Karpas-422 (cell line): ENCODE results near the gene AIDA. TPM values are rescaled to one million over a fixed set of nuclear protein-coding genes. Genes with fewer than 3 reads are reported as not detected.
"Not testable (repeated sequence)": the region's sequence is repeated elsewhere in the genome, so short reads cannot be mapped to it uniquely, and the experiment has no call there.

ENCODE experiments used
- DNase-seq: peaks from one replicate; pipeline ENCODE4 v3.0.0-alpha.2; 2015
- H2AFZ ChIP-seq: fragments of 200-600 bp; sonication (generic); 2 replicates; pipeline ENCODE4 v1.6.1; 2014; ENCODE audit warnings: antibody characterized with exemption, low read length, mixed read lengths
- H3K27ac ChIP-seq: fragments of 200-600 bp; sonication (generic); 2 replicates; pipeline ENCODE4 v1.5.1; 2014; ENCODE audit warnings: mild to moderate bottlenecking, low read length, moderate library complexity
- H3K27me3 ChIP-seq: fragments of 200-600 bp; sonication (generic); 2 replicates; pipeline ENCODE4 v1.6.1; 2014; ENCODE audit warnings: low read length, mixed read lengths
- H3K36me3 ChIP-seq: fragments of 200-600 bp; sonication (generic); 2 replicates; pipeline ENCODE4 v1.6.1; 2014; ENCODE audit warnings: low read length, mixed read lengths; ENCODE audit not compliant: insufficient read depth
- H3K4me1 ChIP-seq: fragments of 200-600 bp; sonication (generic); 2 replicates; pipeline ENCODE4 v1.6.1; 2014; ENCODE audit warnings: mild to moderate bottlenecking, low read length, mixed read lengths
- H3K4me2 ChIP-seq: fragments of 200-600 bp; sonication (generic); 2 replicates; pipeline ENCODE4 v1.6.1; 2014; ENCODE audit warnings: low read length, low read depth, mild to moderate bottlenecking; ENCODE audit not compliant: poor library complexity, severe bottlenecking
- H3K4me3 ChIP-seq: fragments of 200-600 bp; sonication (generic); 2 replicates; pipeline ENCODE4 v1.5.1; 2014; ENCODE audit warnings: mild to moderate bottlenecking, antibody characterized with exemption, low read length, mixed read lengths
- H3K79me2 ChIP-seq: fragments of 200-600 bp; sonication (generic); 2 replicates; pipeline ENCODE4 v1.6.1; 2014; ENCODE audit warnings: mild to moderate bottlenecking, low read length, mixed read lengths
- H3K9ac ChIP-seq: fragments of 200-600 bp; sonication (generic); 2 replicates; pipeline ENCODE4 v1.6.0; 2014; ENCODE audit warnings: low read length
- H3K9me2 ChIP-seq: fragments of 200-600 bp; sonication (generic), shearing (Covaris generic); replicated peaks from 2 replicates; pipeline ENCODE4 v1.6.0; 2014; ENCODE audit warnings: mild to moderate bottlenecking, low read length, moderate library complexity; ENCODE audit not compliant: insufficient read depth
- H3K9me3 ChIP-seq: fragments of 300-700, 200-600 bp; sonication (generic); 2 replicates; pipeline ENCODE4 v1.6.1; 2014; ENCODE audit warnings: low read length, mixed read lengths
- H4K20me1 ChIP-seq: fragments of 200-600 bp; sonication (generic); 2 replicates; pipeline ENCODE4 v1.6.1; 2014; ENCODE audit warnings: mild to moderate bottlenecking, antibody characterized with exemption, low read length, low read depth; ENCODE audit not compliant: insufficient read depth
- total RNA-seq: library from RNA; depleted of rRNA; stranded (reverse); fragments of >200 nt; shearing (Covaris generic); gene quantifications from 2 replicates; pipeline ENCODE4 v1.2.3, GENCODE V29; 2014; ENCODE audit warnings: low replicate concordance

Gene AIDA
- total RNA-seq, 1 experiment from 2014 or later: 26.4 TPM

- no peaks in the 10 kb centered on the region for H3K4me1 ChIP-seq
- no peaks in the 10 kb centered on the region for H3K36me3 ChIP-seq
- no peak overlapping the region for H3K27ac ChIP-seq
- no peaks in the 10 kb centered on the region for H4K20me1 ChIP-seq
- H3K9me3 ChIP-seq: no peaks in the 10 kb centered on the region
- H3K4me3 ChIP-seq: no peak overlapping the region
- no peaks in the 10 kb centered on the region for H3K27me3 ChIP-seq
- H2AFZ ChIP-seq: no peak overlapping the region
- DNase-seq: no peak
- no peak overlapping the region for H3K9ac ChIP-seq
- H3K4me2 ChIP-seq: no peak overlapping the region
- H3K79me2 ChIP-seq: no peaks in the 10 kb centered on the region
- H3K9me2 ChIP-seq: no peaks in the 10 kb centered on the region
Measured at GRCh38 chr1:222749927-222750326, 37.6 kb upstream of the AIDA start.

GRCh38 chr1:222741630-222742457 is 29.6 kb upstream of the AIDA start:
- H3K4me3 ChIP-seq, H3K4me2 ChIP-seq, H3K36me3 ChIP-seq, H3K4me1 ChIP-seq, H3K9me2 ChIP-seq, H3K27me3 ChIP-seq, H3K9me3 ChIP-seq, H3K79me2 ChIP-seq, H3K9ac ChIP-seq, H2AFZ ChIP-seq, H3K27ac ChIP-seq, H4K20me1 ChIP-seq: not testable (repeated sequence)
- DNase-seq: peak; percentile 36

GRCh38 chr1:222739929-222740328 is 27.6 kb upstream of the AIDA start:
- Histone ChIP-seq H3K4me2 (no peak overlapping the region), H3K27me3 (no peaks in the 10 kb centered on the region), H3K27ac (no peak overlapping the region), H3K4me1 (peaks cover 7% of the 10 kb centered on the region), H3K9me3 (no peaks in the 10 kb centered on the region), H3K4me3 (no peak overlapping the region), H3K36me3 (peaks cover 7% of the 10 kb centered on the region; the same call in 1 of the 2 replicates), H3K9ac (no peak overlapping the region), H3K9me2 (no peaks in the 10 kb centered on the region), H3K79me2 (no peaks in the 10 kb centered on the region), H4K20me1 (no peaks in the 10 kb centered on the region), H2AFZ (no peak overlapping the region)
- peak; percentile 12 for DNase-seq

GRCh38 chr1:222739465-222739864 is 27.2 kb upstream of the AIDA start:
- Histone ChIP-seq H3K9ac (no peak overlapping the region), H3K27ac (no peak overlapping the region), H3K4me1 (peaks cover 7% of the 10 kb centered on the region), H3K27me3 (no peaks in the 10 kb centered on the region), H3K79me2 (no peaks in the 10 kb centered on the region), H4K20me1 (no peaks in the 10 kb centered on the region), H3K9me3 (no peaks in the 10 kb centered on the region), H2AFZ (no peak overlapping the region), H3K36me3 (peaks cover 11% of the 10 kb centered on the region; the same call in 1 of the 2 replicates), H3K4me3 (no peak overlapping the region), H3K4me2 (no peak overlapping the region), H3K9me2 (no peaks in the 10 kb centered on the region)
- DNase-seq: peak; percentile 21

- no peaks in the 10 kb centered on the region for H4K20me1 ChIP-seq
- H2AFZ ChIP-seq: no peak within 1 kb of the TSS
- peaks cover 14% of the 10 kb centered on the region for H3K4me1 ChIP-seq
- no peak within 1 kb of the TSS for H3K4me3 ChIP-seq
- no peaks in the 10 kb centered on the region for H3K79me2 ChIP-seq
- no peak within 1 kb of the TSS for H3K27ac ChIP-seq
- H3K36me3 ChIP-seq: peaks cover 23% of the 10 kb centered on the region; the same call in 1 of the 2 replicates
- no peak within 1 kb of the TSS for H3K9ac ChIP-seq
- no peaks in the 10 kb centered on the region for H3K27me3 ChIP-seq
- DNase-seq: no peak
- H3K4me2 ChIP-seq: no peak within 1 kb of the TSS
- no peaks in the 10 kb centered on the region for H3K9me3 ChIP-seq
- H3K9me2 ChIP-seq: no peaks in the 10 kb centered on the region
Measured at GRCh38 chr1:222736972-222737371, 24.7 kb upstream of the AIDA start, which contains the start of gene FAM177B. Gene FAM177B (plus strand): TSS chr1:222737202. CDS start chr1:222746546, 9,344 bp downstream.

- Histone ChIP-seq H3K36me3 (peaks cover 26% of the 10 kb centered on the region; the same call in 1 of the 2 replicates), H3K79me2 (no peaks in the 10 kb centered on the region), H3K9ac (no peak overlapping the region), H3K9me3 (no peaks in the 10 kb centered on the region), H3K4me1 (peaks cover 19% of the 10 kb centered on the region), H3K27ac (no peak overlapping the region), H3K4me2 (no peak overlapping the region), H2AFZ (no peak overlapping the region), H4K20me1 (no peaks in the 10 kb centered on the region), H3K27me3 (no peaks in the 10 kb centered on the region), H3K4me3 (no peak overlapping the region), H3K9me2 (no peaks in the 10 kb centered on the region)
- no peak for DNase-seq
Measured at GRCh38 chr1:222736470-222736869, 24.2 kb upstream of the AIDA start.

GRCh38 chr1:222734740-222735139 is 22.4 kb upstream of the AIDA start:
- no peak overlapping the region for H3K4me3 ChIP-seq
- H3K9me3 ChIP-seq: no peaks in the 10 kb centered on the region

GRCh38 chr1:222732216-222733159 is 20.2 kb upstream of the AIDA start:
- DNase-seq: peak; percentile 51
- Histone ChIP-seq H3K4me3 (no peak overlapping the region), H2AFZ (no peak overlapping the region), H3K4me2 (peak overlapping the region; percentile 11), H3K27me3 (no peaks in the 10 kb centered on the region), H3K9ac (no peak overlapping the region), H3K36me3 (peaks cover 52% of the 10 kb centered on the region; the same call in 1 of the 2 replicates), H3K9me3 (no peaks in the 10 kb centered on the region), H3K79me2 (no peaks in the 10 kb centered on the region), H3K9me2 (no peaks in the 10 kb centered on the region), H4K20me1 (no peaks in the 10 kb centered on the region), H3K27ac (peak overlapping the region; percentile 18; the same call in 1 of the 2 replicates), H3K4me1 (peaks cover 21% of the 10 kb centered on the region)

More at GRCh38 chr1:222734740-222735139, 22.4 kb upstream of the AIDA start:
- H3K4me2 ChIP-seq: no peak overlapping the region
- DNase-seq: no peak
- H2AFZ ChIP-seq: no peak overlapping the region
- H3K27ac ChIP-seq: no peak overlapping the region
- no peaks in the 10 kb centered on the region for H4K20me1 ChIP-seq
- no peaks in the 10 kb centered on the region for H3K9me2 ChIP-seq
- no peak overlapping the region for H3K9ac ChIP-seq
- H3K27me3 ChIP-seq: no peaks in the 10 kb centered on the region
- peaks cover 38% of the 10 kb centered on the region; the same call in 1 of the 2 replicates for H3K36me3 ChIP-seq
- no peaks in the 10 kb centered on the region for H3K79me2 ChIP-seq
- H3K4me1 ChIP-seq: peaks cover 21% of the 10 kb centered on the region
